ENCODE results near the gene CDK19.

DNA sequence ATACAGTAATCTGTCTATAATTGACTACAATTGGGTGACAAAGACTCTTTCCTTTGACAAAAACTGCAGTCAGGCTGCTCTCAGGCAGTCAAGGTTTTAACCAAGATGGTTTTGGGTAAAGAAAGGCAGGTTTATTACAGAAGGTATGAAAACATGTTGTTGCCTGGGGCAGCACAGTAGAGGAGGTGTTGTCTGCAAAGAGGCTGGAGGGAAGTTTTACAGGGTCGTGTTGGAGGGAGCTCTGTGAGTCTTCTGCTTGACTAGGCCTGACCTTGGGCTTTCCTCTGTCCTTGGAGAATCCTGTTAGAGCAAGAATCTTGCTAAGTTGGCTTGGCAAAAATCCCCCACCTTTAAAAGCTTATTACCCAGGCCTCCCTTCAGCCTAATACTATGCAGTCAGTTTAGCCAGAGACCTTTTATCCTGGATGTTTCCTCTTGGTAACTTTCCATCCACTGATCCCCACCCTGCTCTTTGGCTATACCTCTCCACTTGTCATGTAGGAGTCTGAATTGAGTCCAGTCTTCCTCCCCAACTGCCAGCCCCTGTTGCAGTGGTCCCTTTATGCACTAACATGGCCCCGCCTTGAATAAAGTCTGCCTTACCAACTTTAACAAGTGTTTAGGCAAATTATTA lies 195.9 kb downstream of the CDK19 start:
- TF ChIP-seq EZH2phosphoT487 (IDR thresholded peaks at IDR 0.05; ENCODE audit: unreplicated experiment): no peak
- no peak for TF ChIP-seq EZH2 (IDR thresholded peaks at IDR 0.05; ENCODE audit: low read depth, unreplicated experiment)
- TF ChIP-seq, protein P1, sequence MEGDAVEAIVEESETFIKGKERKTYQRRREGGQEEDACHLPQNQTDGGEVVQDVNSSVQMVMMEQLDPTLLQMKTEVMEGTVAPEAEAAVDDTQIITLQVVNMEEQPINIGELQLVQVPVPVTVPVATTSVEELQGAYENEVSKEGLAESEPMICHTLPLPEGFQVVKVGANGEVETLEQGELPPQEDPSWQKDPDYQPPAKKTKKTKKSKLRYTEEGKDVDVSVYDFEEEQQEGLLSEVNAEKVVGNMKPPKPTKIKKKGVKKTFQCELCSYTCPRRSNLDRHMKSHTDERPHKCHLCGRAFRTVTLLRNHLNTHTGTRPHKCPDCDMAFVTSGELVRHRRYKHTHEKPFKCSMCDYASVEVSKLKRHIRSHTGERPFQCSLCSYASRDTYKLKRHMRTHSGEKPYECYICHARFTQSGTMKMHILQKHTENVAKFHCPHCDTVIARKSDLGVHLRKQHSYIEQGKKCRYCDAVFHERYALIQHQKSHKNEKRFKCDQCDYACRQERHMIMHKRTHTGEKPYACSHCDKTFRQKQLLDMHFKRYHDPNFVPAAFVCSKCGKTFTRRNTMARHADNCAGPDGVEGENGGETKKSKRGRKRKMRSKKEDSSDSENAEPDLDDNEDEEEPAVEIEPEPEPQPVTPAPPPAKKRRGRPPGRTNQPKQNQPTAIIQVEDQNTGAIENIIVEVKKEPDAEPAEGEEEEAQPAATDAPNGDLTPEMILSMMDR (conservative IDR thresholded peaks at IDR 0.05; ENCODE audit: low read depth in 2 of 2): no peak
- TF ChIP-seq CREB1 (CRISPR knock-in tag; IDR thresholded peaks at IDR 0.05; ENCODE audit: low read depth): no peak
- TF ChIP-seq, protein P2, sequence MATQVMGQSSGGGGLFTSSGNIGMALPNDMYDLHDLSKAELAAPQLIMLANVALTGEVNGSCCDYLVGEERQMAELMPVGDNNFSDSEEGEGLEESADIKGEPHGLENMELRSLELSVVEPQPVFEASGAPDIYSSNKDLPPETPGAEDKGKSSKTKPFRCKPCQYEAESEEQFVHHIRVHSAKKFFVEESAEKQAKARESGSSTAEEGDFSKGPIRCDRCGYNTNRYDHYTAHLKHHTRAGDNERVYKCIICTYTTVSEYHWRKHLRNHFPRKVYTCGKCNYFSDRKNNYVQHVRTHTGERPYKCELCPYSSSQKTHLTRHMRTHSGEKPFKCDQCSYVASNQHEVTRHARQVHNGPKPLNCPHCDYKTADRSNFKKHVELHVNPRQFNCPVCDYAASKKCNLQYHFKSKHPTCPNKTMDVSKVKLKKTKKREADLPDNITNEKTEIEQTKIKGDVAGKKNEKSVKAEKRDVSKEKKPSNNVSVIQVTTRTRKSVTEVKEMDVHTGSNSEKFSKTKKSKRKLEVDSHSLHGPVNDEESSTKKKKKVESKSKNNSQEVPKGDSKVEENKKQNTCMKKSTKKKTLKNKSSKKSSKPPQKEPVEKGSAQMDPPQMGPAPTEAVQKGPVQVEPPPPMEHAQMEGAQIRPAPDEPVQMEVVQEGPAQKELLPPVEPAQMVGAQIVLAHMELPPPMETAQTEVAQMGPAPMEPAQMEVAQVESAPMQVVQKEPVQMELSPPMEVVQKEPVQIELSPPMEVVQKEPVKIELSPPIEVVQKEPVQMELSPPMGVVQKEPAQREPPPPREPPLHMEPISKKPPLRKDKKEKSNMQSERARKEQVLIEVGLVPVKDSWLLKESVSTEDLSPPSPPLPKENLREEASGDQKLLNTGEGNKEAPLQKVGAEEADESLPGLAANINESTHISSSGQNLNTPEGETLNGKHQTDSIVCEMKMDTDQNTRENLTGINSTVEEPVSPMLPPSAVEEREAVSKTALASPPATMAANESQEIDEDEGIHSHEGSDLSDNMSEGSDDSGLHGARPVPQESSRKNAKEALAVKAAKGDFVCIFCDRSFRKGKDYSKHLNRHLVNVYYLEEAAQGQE (IDR thresholded peaks at IDR 0.05; ENCODE audit: unreplicated experiment): no peak
- no peak for TF ChIP-seq STAT1 (IDR thresholded peaks at IDR 0.05; ENCODE audit: unreplicated experiment)
- TF ChIP-seq POLR2AphosphoS5 (IDR thresholded peaks at IDR 0.05; ENCODE audit: low read depth): no peak
- TF ChIP-seq NANOG (IDR thresholded peaks at IDR 0.05; ENCODE audit: borderline replicate concordance): no peak
- TF ChIP-seq ZNF331 (CRISPR knock-in tag; IDR thresholded peaks at IDR 0.05; ENCODE audit: low read depth): no peak
- TF ChIP-seq, protein P3, sequence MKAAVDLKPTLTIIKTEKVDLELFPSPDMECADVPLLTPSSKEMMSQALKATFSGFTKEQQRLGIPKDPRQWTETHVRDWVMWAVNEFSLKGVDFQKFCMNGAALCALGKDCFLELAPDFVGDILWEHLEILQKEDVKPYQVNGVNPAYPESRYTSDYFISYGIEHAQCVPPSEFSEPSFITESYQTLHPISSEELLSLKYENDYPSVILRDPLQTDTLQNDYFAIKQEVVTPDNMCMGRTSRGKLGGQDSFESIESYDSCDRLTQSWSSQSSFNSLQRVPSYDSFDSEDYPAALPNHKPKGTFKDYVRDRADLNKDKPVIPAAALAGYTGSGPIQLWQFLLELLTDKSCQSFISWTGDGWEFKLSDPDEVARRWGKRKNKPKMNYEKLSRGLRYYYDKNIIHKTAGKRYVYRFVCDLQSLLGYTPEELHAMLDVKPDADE (IDR thresholded peaks at IDR 0.05): no peak
